CD14-positive monocyte (primary cell): ENCODE data around the gene RNF220. TPM values are rescaled to one million over a fixed set of nuclear protein-coding genes. Genes with fewer than 3 reads are reported as not detected.

Experiments used
- DNase-seq, 3 donors: peaks; one replicate each; pipeline ENCODE4 v3.0.0-alpha.2; 2011 to 2022
- H2AFZ ChIP-seq: 2 replicates; pipeline ENCODE4 v1.6.0; 2012; ENCODE audit warnings: mild to moderate bottlenecking, low read depth, low read length, inconsistent platforms; ENCODE audit not compliant: insufficient read depth, poor library complexity, severe bottlenecking
- H3K27ac ChIP-seq, 2 donors: 1 replicate in 1 of 2; 2 replicates in 1 of 2; pipeline ENCODE4 v1.5.1; 2012 to 2013; ENCODE audit warnings: low read length in 2 of 2, control low read depth in 1 of 2, inconsistent platforms in 1 of 2, low read depth in 1 of 2, mild to moderate bottlenecking in 1 of 2
- H3K27me3 ChIP-seq, 2 donors: one replicate each; pipeline versions ENCODE4 v1.6.0 to v1.6.1; 2011 to 2013; ENCODE audit warnings: low read length in 2 of 2; ENCODE audit not compliant: control insufficient read depth in 2 of 2, insufficient read depth in 2 of 2
- H3K36me3 ChIP-seq, 2 donors: replicated peaks in 1 of 2; 1 replicate in 1 of 2; 2 replicates in 1 of 2; pipeline versions ENCODE4 v1.5.1 to v1.6.1; 2012 to 2013; ENCODE audit warnings: low read length in 2 of 2, control low read depth in 1 of 2, inconsistent platforms in 1 of 2, mild to moderate bottlenecking in 1 of 2; ENCODE audit not compliant: insufficient read depth in 2 of 2, control insufficient read depth in 1 of 2
- H3K4me1 ChIP-seq, 2 donors: 1 replicate in 1 of 2; 2 replicates in 1 of 2; pipeline versions ENCODE4 v1.5.1 to v1.6.1; 2012 to 2013; ENCODE audit warnings: low read length in 2 of 2, control low read depth in 1 of 2, inconsistent platforms in 1 of 2, mild to moderate bottlenecking in 1 of 2, moderate library complexity in 1 of 2; ENCODE audit not compliant: insufficient read depth in 2 of 2, control insufficient read depth in 1 of 2
- H3K4me2 ChIP-seq: replicated peaks from 2 replicates; pipeline ENCODE3; 2012; ENCODE audit warnings: low read length, moderate library complexity, mild to moderate bottlenecking; ENCODE audit not compliant: poor library complexity, severe bottlenecking; ENCODE audit errors: extremely low read depth
- H3K4me3 ChIP-seq, 3 experiments: fragments of 200-600 bp in 1 of 3; sonication (generic) in 1 of 3; replicated peaks in 1 of 3; 1 replicate in 2 of 3; 2 replicates in 1 of 3; pipeline ENCODE4 v1.5.1; 2011 to 2013; ENCODE audit warnings: low read length in 3 of 3, mild to moderate bottlenecking in 3 of 3, control low read depth in 2 of 3, low read depth in 2 of 3, inconsistent platforms in 1 of 3, moderate library complexity in 1 of 3
- H3K79me2 ChIP-seq: 2 replicates; pipeline ENCODE4 v1.6.0; 2012; ENCODE audit warnings: mild to moderate bottlenecking, control low read depth, inconsistent platforms, low read length, moderate library complexity; ENCODE audit not compliant: insufficient read depth
- H3K9ac ChIP-seq: 2 replicates; pipeline ENCODE4 v1.6.0; 2017; ENCODE audit warnings: low read length, mild to moderate bottlenecking; ENCODE audit not compliant: insufficient read depth, poor library complexity, severe bottlenecking
- H3K9me3 ChIP-seq, 2 donors: replicated peaks in 1 of 2; 1 replicate in 1 of 2; 2 replicates in 1 of 2; pipeline versions ENCODE4 v1.5.1 to v1.6.1; 2012 to 2013; ENCODE audit warnings: low read length in 2 of 2, control low read depth in 1 of 2; ENCODE audit not compliant: control insufficient read depth in 1 of 2, insufficient read depth in 1 of 2
- H4K20me1 ChIP-seq: 2 replicates; pipeline ENCODE4 v1.6.0; 2012; ENCODE audit warnings: mild to moderate bottlenecking, low read length, control low read depth, moderate library complexity; ENCODE audit not compliant: insufficient read depth
- H3K27ac Mint-ChIP-seq, 7 donors: one replicate each; pipeline ENCODE4 v1.8.0; 2020; ENCODE audit warnings: mild to moderate bottlenecking in 7 of 7, mixed read lengths in 7 of 7, moderate library complexity in 6 of 7, inconsistent platforms in 2 of 7
- H3K27me3 Mint-ChIP-seq, 3 donors: one replicate each; pipeline ENCODE4 v1.8.0; 2021 to 2022; ENCODE audit warnings: low read depth in 3 of 3, mild to moderate bottlenecking in 3 of 3, mixed read lengths in 3 of 3, moderate library complexity in 3 of 3, inconsistent platforms in 1 of 3
- H3K36me3 Mint-ChIP-seq, 2 donors: one replicate each; pipeline ENCODE4 v1.8.0; 2020; ENCODE audit warnings: mixed read lengths in 2 of 2, inconsistent platforms in 1 of 2, mild to moderate bottlenecking in 1 of 2
- H3K4me1 Mint-ChIP-seq: one replicate; pipeline ENCODE4 v1.8.0; 2020; ENCODE audit warnings: mild to moderate bottlenecking, mixed read lengths
- H3K4me3 Mint-ChIP-seq, 2 donors: one replicate each; pipeline ENCODE4 v1.8.0; 2020; ENCODE audit warnings: mild to moderate bottlenecking in 2 of 2, mixed read lengths in 2 of 2, moderate library complexity in 1 of 2
- H3K9me3 Mint-ChIP-seq, 7 donors: one replicate each; pipeline ENCODE4 v1.8.0; 2020 to 2022; ENCODE audit warnings: mixed read lengths in 7 of 7, mild to moderate bottlenecking in 6 of 7, moderate library complexity in 6 of 7, inconsistent platforms in 2 of 7
- CTCF ChIP-seq: fragments of 200-600 bp; IDR thresholded peaks from one replicate; pipeline ENCODE4 v1.8.0; 2022; ENCODE audit warnings: antibody characterized with exemption, mild to moderate bottlenecking
- WGBS: methylation state at CpG from one replicate; pipeline ENCODE4 v1.1.5; 2013; ENCODE audit warnings: missing lambda C conversion rate; ENCODE audit not compliant: insufficient coverage; 5-methylcytosine and 5-hydroxymethylcytosine counted together
- intact Hi-C, 2 donors: fragments of 100-400 bp; cut with micrococcal nuclease; formaldehyde crosslinking; loops; one replicate each; pipeline versions ENCODE4 v1.15.0 to v1.15.1; 2023
- polyA plus RNA-seq, 3 donors: library from polyadenylated mRNA; depleted of rRNA in 1 of 3; unstranded in 2 of 3; stranded (reverse) in 1 of 3; fragments of 300-500 nt in 2 of 3; fragments of >200 nt in 1 of 3; fragmentation: Illumina TruSeq in 2 of 3; gene quantifications; 1 replicate in 2 of 3; 2 replicates in 1 of 3; pipeline ENCODE4 v1.2.3, GENCODE V29; 2012 to 2021

RNF220 gene
- polyA plus RNA-seq, 3 donors, result 39.4 to 133 (median 49.4) TPM

- H3K4me3 Mint-ChIP-seq, result peak overlapping the region; percentile 84 to 91
- H3K36me3 Mint-ChIP-seq, result peaks cover 11 to 19% of the 10 kb centered on the region in 2 donors
- peak overlapping the region in 4 of 7 donors; percentile 81 to 96 (median 94) for H3K27ac Mint-ChIP-seq
- peaks cover 0 to 5% of the 10 kb centered on the region in 2 donors for H3K36me3 ChIP-seq
- H3K27ac ChIP-seq, result peak overlapping the region; percentile 84 to 87
- peak overlapping the region; percentile 66 for H3K9ac ChIP-seq
- no peak for DNase-seq
- no peak for TF ChIP-seq CTCF
- peaks cover 0 to 5% (median 2%) of the 10 kb centered on the region in 3 donors for H3K27me3 Mint-ChIP-seq
- H3K4me2 ChIP-seq, result peak overlapping the region; percentile 83
- peak overlapping the region; percentile 81 for H2AFZ ChIP-seq
- peaks cover 6% of the 10 kb centered on the region for H4K20me1 ChIP-seq
- peaks cover 43% of the 10 kb centered on the region for H3K4me1 Mint-ChIP-seq
- H3K79me2 ChIP-seq, result peaks cover 22% of the 10 kb centered on the region
- no peaks in the 10 kb centered on the region for H3K9me3 Mint-ChIP-seq
- peak overlapping the region; percentile 50 to 79 (median 71) for H3K4me3 ChIP-seq
- WGBS, result 0% methylated on average over 7 of the region's 16 CpGs
- no peaks in the 10 kb centered on the region for H3K9me3 ChIP-seq
- no peaks in the 10 kb centered on the region for H3K27me3 ChIP-seq
- H3K4me1 ChIP-seq, result peaks cover 75 to 76% of the 10 kb centered on the region in 2 donors
- intact Hi-C loops, result loop anchor here in 1 of 2 donors (5.0 to 10.0 kb wide), 2 partner anchors 41 to 51 kb away; no protein-coding TSS in a partner anchor
Observed at GRCh38 chr1:44673675-44674112, 268.6 kb downstream of the RNF220 start.

GRCh38 chr1:44674113-44675000, 269.3 kb downstream of the RNF220 start, which contains the start of the genes ARMH1 and TMEM53:
ARMH1 (plus strand) TSS chr1:44674714; CDS start chr1:44689698, 14,984 bp downstream.
TMEM53 (minus strand) TSS chr1:44674481; CDS start chr1:44674391, 90 bp downstream.
- Histone ChIP-seq H3K4me2 (peak within 1 kb of the TSS; percentile 83), H3K79me2 (peaks cover 22% of the 10 kb centered on the region), H2AFZ (peak within 1 kb of the TSS; percentile 81), H4K20me1 (peaks cover 6% of the 10 kb centered on the region), H3K4me3 (peak within 1 kb of the TSS; percentile 50 to 79 (median 71)), H3K36me3 (peaks cover 0 to 2% of the 10 kb centered on the region in 2 donors), H3K4me1 (peaks cover 77 to 80% of the 10 kb centered on the region in 2 donors), H3K9me3 (no peaks in the 10 kb centered on the region), H3K27ac (peak within 1 kb of the TSS; percentile 84 to 87), H3K27me3 (no peaks in the 10 kb centered on the region), H3K9ac (peak within 1 kb of the TSS; percentile 66)
- peaks cover 8 to 16% of the 10 kb centered on the region in 2 donors for H3K36me3 Mint-ChIP-seq
- H3K9me3 Mint-ChIP-seq, result no peaks in the 10 kb centered on the region
- intact Hi-C loops, result loop anchor here in 1 of 2 donors (5.0 to 10.0 kb wide), 2 partner anchors 42 to 50 kb away; no protein-coding TSS in a partner anchor
- 0% methylated on average over 37 of the region's 56 CpGs for WGBS
- H3K4me1 Mint-ChIP-seq, result peaks cover 43% of the 10 kb centered on the region
- TF ChIP-seq CTCF, result no peak
- H3K4me3 Mint-ChIP-seq, result peak within 1 kb of the TSS; percentile 84 to 91
- H3K27ac Mint-ChIP-seq, result peak within 1 kb of the TSS in 4 of 7 donors; percentile 91 to 96 (median 94)
- peaks cover 0 to 5% (median 2%) of the 10 kb centered on the region in 3 donors for H3K27me3 Mint-ChIP-seq
- DNase-seq, result peak; percentile 98 to 99 (median 99)
